ENCODE measurements around the gene PUS1.

PUS1 gene

DNA sequence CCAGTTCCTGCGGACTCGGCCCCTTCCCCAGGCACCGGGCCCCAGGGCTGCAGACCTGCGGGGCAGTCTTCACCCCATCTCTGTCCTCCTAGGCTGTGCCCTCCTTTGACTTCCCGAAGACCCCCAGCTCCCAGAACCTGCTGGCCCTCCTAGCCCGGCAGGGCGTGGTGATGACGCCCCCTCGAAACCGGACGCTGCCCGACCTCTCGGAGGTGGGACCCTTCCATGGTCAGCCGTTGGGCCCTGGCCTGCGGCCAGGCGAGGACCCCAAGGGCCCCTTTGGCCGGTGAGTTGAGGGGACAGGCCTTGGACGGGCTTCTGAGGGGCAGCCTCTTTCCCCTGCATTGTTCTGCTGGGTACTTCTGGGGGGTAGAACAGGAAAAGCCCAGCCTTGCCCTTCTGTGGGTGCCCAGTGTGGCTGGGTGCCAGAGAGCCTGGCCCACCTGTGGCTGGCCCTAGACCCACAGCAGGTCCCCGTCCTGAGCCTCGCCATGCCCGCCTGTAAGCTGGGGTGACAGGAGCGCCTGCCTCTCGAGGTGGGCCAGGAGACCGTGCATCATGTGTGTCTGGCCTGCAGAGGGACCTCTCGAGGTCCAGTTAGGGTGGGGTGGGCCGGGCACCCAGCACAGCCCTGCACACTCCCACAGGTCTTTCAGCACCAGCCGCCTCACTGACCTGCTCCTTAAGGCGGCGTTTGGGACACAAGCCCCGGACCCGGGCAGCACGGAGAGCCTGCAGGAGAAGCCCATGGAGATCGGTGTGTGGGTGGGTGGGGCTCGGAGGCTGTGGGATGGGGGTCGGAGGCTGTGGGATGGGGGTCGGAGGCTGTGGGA is 12.6 kb upstream of the PUS1 start:
- H3K27me3 ChIP-seq (ENCODE audit: insufficient read depth, low read length, poor library complexity): no peaks in the 10 kb centered on the region
- TF ChIP-seq CTCF (IDR thresholded peaks at IDR 0.05; ENCODE audit: borderline replicate concordance, extremely low read depth, low read length, poor library complexity, severe bottlenecking) (no peak), EZH2 (IDR thresholded peaks at IDR 0.05; ENCODE audit: borderline replicate concordance, low read depth, low read length, severe bottlenecking) (no peak)
- ATAC-seq (ENCODE audit: insufficient read depth, low read depth): no peak
- no peaks in the 10 kb centered on the region for H3K9me3 ChIP-seq (ENCODE audit: insufficient read depth, low read length, severe bottlenecking)
- H3K9ac ChIP-seq (ENCODE audit: low read depth, low read length): no peak overlapping the region
- no peak overlapping the region for H2AFZ ChIP-seq (ENCODE audit: low read depth, low read length)
- no peak overlapping the region for H3K27ac ChIP-seq (ENCODE audit: low read length)
- peaks cover 89% of the 10 kb centered on the region for H3K36me3 ChIP-seq (ENCODE audit: insufficient read depth, low read length)
- H3K79me2 ChIP-seq (ENCODE audit: insufficient read depth, low read length): no peaks in the 10 kb centered on the region
- H3K4me3 ChIP-seq (ENCODE audit: low read depth in 1 of 2, low read length in 2 of 2): no peak overlapping the region
- no peak for DNase-seq
- H3K4me2 ChIP-seq (ENCODE audit: insufficient read depth, low read length): no peak overlapping the region
- H4K20me1 ChIP-seq (ENCODE audit: insufficient read depth, low read length): peaks cover 30% of the 10 kb centered on the region
- no peaks in the 10 kb centered on the region for H3K4me1 ChIP-seq (ENCODE audit: insufficient read depth, low read length)

DNA sequence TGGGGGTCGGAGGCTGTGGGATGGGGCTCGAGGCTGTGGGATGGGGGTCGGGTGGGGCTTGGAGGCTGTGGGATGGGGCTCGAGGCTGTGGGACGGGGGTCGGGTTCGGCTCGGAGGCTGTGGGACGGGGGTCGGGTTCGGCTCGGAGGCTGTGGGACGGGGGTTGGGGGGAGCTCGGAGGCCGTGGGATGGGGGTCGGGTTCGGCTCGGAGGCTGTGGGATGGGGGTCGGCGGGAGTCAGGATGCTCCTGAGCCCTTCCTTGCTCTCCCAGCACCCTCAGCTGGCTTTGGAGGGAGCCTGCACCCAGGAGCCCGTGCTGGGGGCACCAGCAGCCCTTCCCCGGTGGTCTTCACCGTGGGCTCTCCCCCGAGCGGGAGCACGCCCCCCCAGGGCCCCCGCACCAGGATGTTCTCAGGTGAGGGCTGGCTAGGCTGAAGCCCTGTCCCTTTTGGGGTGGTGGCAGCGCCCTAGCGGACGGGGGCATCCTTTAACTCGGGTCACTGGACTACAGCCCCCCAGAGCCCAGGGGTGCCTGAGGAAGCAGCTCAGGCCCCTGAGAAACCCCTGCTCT is 11.9 kb upstream of the PUS1 start:
- Histone ChIP-seq H3K4me1 (ENCODE audit: insufficient read depth, low read length) (no peaks in the 10 kb centered on the region), H3K4me3 (ENCODE audit: low read depth in 1 of 2, low read length in 2 of 2) (no peak overlapping the region), H3K79me2 (ENCODE audit: insufficient read depth, low read length) (no peaks in the 10 kb centered on the region), H3K9me3 (ENCODE audit: insufficient read depth, low read length, severe bottlenecking) (no peaks in the 10 kb centered on the region), H4K20me1 (ENCODE audit: insufficient read depth, low read length) (peaks cover 23% of the 10 kb centered on the region), H2AFZ (ENCODE audit: low read depth, low read length) (no peak overlapping the region), H3K27ac (ENCODE audit: low read length) (no peak overlapping the region), H3K4me2 (ENCODE audit: insufficient read depth, low read length) (no peak overlapping the region), H3K27me3 (ENCODE audit: insufficient read depth, low read length, poor library complexity) (no peaks in the 10 kb centered on the region), H3K9ac (ENCODE audit: low read depth, low read length) (no peak overlapping the region), H3K36me3 (ENCODE audit: insufficient read depth, low read length) (peaks cover 87% of the 10 kb centered on the region)
- TF ChIP-seq CTCF (IDR thresholded peaks at IDR 0.05; ENCODE audit: borderline replicate concordance, extremely low read depth, low read length, poor library complexity, severe bottlenecking): no peak
- no peak for TF ChIP-seq EZH2 (IDR thresholded peaks at IDR 0.05; ENCODE audit: borderline replicate concordance, low read depth, low read length, severe bottlenecking)
- DNase-seq: no peak
- no peak for ATAC-seq (ENCODE audit: insufficient read depth, low read depth)

DNA sequence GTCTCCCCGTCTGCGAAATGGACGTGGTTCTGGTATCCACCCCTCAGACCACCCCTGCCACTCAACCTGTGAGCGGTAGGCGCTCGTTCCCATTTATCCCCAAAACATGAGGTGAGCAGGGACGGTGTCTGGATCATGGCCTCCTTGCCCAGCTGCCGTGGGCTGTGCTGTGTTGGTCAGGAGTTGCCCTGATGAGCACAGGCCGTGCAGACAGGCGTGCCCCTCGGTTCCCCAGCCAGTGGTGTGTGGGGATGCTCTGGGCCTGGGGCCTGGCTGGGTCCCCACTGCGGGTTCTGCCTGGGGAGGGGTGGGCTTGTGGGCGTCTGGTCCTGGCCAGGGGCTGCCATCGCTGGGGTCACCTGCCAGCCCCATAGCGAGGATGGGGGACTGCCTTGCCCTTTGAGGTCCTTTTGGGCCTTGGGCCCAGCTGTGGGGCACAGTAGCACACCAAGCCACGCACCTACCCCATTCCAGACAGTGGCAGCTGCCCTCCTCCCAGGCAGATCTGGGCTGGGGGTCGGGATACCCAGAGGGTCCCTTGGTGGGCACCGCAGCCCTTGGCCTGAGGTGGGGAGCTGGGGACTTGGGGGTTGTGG is 11.3 kb upstream of the PUS1 start:
- no peak overlapping the region for H3K4me3 ChIP-seq (ENCODE audit: low read depth in 1 of 2, low read length in 2 of 2)
- no peak for TF ChIP-seq EZH2 (IDR thresholded peaks at IDR 0.05; ENCODE audit: borderline replicate concordance, low read depth, low read length, severe bottlenecking)
- no peak for TF ChIP-seq CTCF (IDR thresholded peaks at IDR 0.05; ENCODE audit: borderline replicate concordance, extremely low read depth, low read length, poor library complexity, severe bottlenecking)
- peaks cover 19% of the 10 kb centered on the region for H4K20me1 ChIP-seq (ENCODE audit: insufficient read depth, low read length)
- H3K79me2 ChIP-seq (ENCODE audit: insufficient read depth, low read length): no peaks in the 10 kb centered on the region
- ATAC-seq (ENCODE audit: insufficient read depth, low read depth) (no peak), DNase-seq (no peak)
- H3K27me3 ChIP-seq (ENCODE audit: insufficient read depth, low read length, poor library complexity): no peaks in the 10 kb centered on the region
- H3K9ac ChIP-seq (ENCODE audit: low read depth, low read length): no peak overlapping the region
- H3K4me1 ChIP-seq (ENCODE audit: insufficient read depth, low read length): no peaks in the 10 kb centered on the region
- peaks cover 85% of the 10 kb centered on the region for H3K36me3 ChIP-seq (ENCODE audit: insufficient read depth, low read length)
- no peaks in the 10 kb centered on the region for H3K9me3 ChIP-seq (ENCODE audit: insufficient read depth, low read length, severe bottlenecking)
- no peak overlapping the region for H3K27ac ChIP-seq (ENCODE audit: low read length)
- H3K4me2 ChIP-seq (ENCODE audit: insufficient read depth, low read length): no peak overlapping the region
- no peak overlapping the region for H2AFZ ChIP-seq (ENCODE audit: low read depth, low read length)
